Sigmoid colon (tissue), 7 donors: ENCODE measurements around the gene ZFPL1. TPM values are rescaled to one million over a fixed set of nuclear protein-coding genes. Genes with fewer than 3 reads are reported as not detected.

Experiments used
- DNase-seq: peaks from one replicate; pipeline ENCODE4 v3.0.0-alpha.2; 2019
- H3K27ac ChIP-seq, 4 donors: fragments of 200-600 bp; sonication (generic); one replicate each; pipeline ENCODE4 v1.5.1; 2016 to 2019; ENCODE audit warnings: mild to moderate bottlenecking in 1 of 4
- H3K27me3 ChIP-seq, 3 donors: fragments of 200-600 bp; sonication (generic); one replicate each; pipeline ENCODE4 v1.5.1; 2019; ENCODE audit warnings: mild to moderate bottlenecking in 1 of 3
- H3K36me3 ChIP-seq, 4 donors: fragments of 200-600 bp; sonication (generic); one replicate each; pipeline ENCODE4 v1.5.1; 2016 to 2019
- H3K4me1 ChIP-seq, 4 donors: fragments of 200-600 bp; sonication (generic); one replicate each; pipeline ENCODE4 v1.5.1; 2017 to 2019
- H3K4me3 ChIP-seq, 4 donors: fragments of 200-600 bp; sonication (generic); one replicate each; pipeline ENCODE4 v1.5.1; 2017 to 2019; ENCODE audit warnings: mild to moderate bottlenecking in 2 of 4, moderate library complexity in 1 of 4
- H3K9me3 ChIP-seq, 4 donors: fragments of 200-600 bp in 3 of 4; sonication (generic) in 3 of 4; one replicate each; pipeline versions ENCODE4 v1.5.1 to v1.6.1; 2013 to 2019
- CTCF ChIP-seq, 4 experiments: fragments of 450-650 bp in 3 of 4; fragments of 200-600 bp in 1 of 4; IDR thresholded peaks; one replicate each; pipeline ENCODE4 v1.5.1; 2016 to 2019; ENCODE audit warnings: antibody characterized with exemption in 4 of 4, mild to moderate bottlenecking in 3 of 4, moderate library complexity in 2 of 4
- EP300 ChIP-seq, 4 donors: sonication (generic); formaldehyde crosslinking; IDR thresholded peaks; one replicate each; pipeline ENCODE4 v1.6.1; 2017; ENCODE audit warnings: antibody characterized with exemption in 4 of 4
- POLR2A ChIP-seq, 2 donors: fragments of 450-650 bp; IDR thresholded peaks; one replicate each; pipeline ENCODE4 v1.6.1; 2016; ENCODE audit warnings: antibody characterized with exemption in 2 of 2, mild to moderate bottlenecking in 2 of 2, moderate library complexity in 2 of 2
- POLR2AphosphoS5 ChIP-seq, 4 donors: sonication (generic); formaldehyde crosslinking; IDR thresholded peaks; one replicate each; pipeline ENCODE4 v1.6.1; 2017; ENCODE audit warnings: antibody characterized with exemption in 4 of 4
- WGBS, 2 donors: extraction: QIAGEN DNeasy Blood & Tissue Kit; methylation state at CpG; one replicate each; pipeline ENCODE4 v1.1.7; 2013; 5-methylcytosine and 5-hydroxymethylcytosine counted together
- intact Hi-C: fragments of 100-400 bp; cut with DNase I; formaldehyde crosslinking; loops from one replicate; pipeline ENCODE4 v1.15.1; 2023
- polyA plus RNA-seq, 3 donors: library from polyadenylated mRNA; stranded (reverse); fragments of 200-250 nt; gene quantifications; one replicate each; pipeline ENCODE4 v1.2.3, GENCODE V29; 2013
- total RNA-seq, 4 donors: library from RNA; depleted of rRNA; stranded (reverse); fragments of >200 nt; gene quantifications; one replicate each; pipeline ENCODE4 v1.1.0, GENCODE V29; 2016
- donor health status: healthy with polysubstance abuse.
- donor health status: Bipolar disorder and iron deficiency.
- donor health status: healthy.

Gene ZFPL1
- total and polyA plus RNA-seq, 7 donors: 26.1 to 61.5 (median 38.8) TPM

DNA sequence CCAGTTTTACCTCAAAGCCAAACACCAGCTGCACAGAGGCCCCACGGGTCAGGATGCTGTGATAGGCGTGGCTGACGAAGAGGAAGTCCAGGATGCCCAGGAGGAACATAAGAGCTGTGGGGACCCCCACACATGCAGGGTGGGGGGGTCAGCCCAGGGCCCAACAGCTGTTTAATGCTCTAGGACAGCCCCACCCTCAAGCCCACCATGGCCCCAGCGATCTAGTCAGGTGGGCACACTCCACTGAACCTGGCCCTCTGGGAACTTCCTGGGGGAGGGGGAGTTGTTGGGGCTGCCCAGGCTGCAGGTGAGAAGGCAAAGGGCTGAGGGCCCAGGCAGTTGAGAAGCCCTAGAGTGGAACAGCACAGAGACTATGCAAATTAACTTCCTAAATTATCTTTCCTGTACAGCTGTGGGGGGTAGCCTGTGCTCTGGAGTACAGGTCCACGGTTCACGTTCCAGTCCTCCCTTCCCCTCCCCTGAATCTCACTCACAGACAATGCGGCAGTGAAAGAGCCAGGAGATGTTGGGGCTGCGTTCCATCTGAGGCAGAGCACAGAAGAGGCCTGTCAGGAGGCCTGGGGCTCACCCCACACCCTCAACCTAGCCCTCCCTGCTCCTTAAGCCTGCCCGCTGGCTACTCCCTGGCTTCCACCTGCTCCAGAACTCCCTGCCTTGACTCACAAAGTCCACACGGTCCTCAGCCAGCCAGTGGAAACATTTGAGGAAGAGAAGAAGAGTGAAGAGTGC, 48.4 kb downstream of the ZFPL1 start:
- peaks cover 0 to 31% (median 25%) of the 10 kb centered on the region in 4 donors for H3K4me1 ChIP-seq
- H3K27ac ChIP-seq: peak overlapping the region in 2 of 4 donors; percentile 94 to 96
- intact Hi-C loops: loop anchor here (5.0 kb wide), 1 partner anchor 130 kb away; the partner anchor contains the start of gene POLA2
- no peaks in the 10 kb centered on the region for H3K27me3 ChIP-seq
- H3K4me3 ChIP-seq: peak overlapping the region in 1 of 4 donors; percentile 92
- peaks cover 32 to 56% (median 50%) of the 10 kb centered on the region in 4 donors for H3K36me3 ChIP-seq
- WGBS, 2 donors: 65 to 69% methylated on average over 10 of the region's 10 CpGs
- DNase-seq: peak; percentile 61
- H3K9me3 ChIP-seq: no peaks in the 10 kb centered on the region
- no peak for TF ChIP-seq CTCF (IDR thresholded peaks at IDR 0.05)
- TF ChIP-seq POLR2AphosphoS5 (IDR thresholded peaks at IDR 0.05): no peak
- TF ChIP-seq POLR2A (IDR thresholded peaks at IDR 0.05): no peak
- no peak for TF ChIP-seq EP300 (IDR thresholded peaks at IDR 0.05)

- 34 to 40% methylated on average over 18 of the region's 18 CpGs for WGBS, 2 donors
- H3K36me3 ChIP-seq: peaks cover 25 to 49% (median 45%) of the 10 kb centered on the region in 4 donors
- H3K27ac ChIP-seq: peak overlapping the region; percentile 94 to 98 (median 96)
- no peak for TF ChIP-seq EP300 (IDR thresholded peaks at IDR 0.05)
- no peak for TF ChIP-seq CTCF (IDR thresholded peaks at IDR 0.05)
- no peak for TF ChIP-seq POLR2A (IDR thresholded peaks at IDR 0.05)
- TF ChIP-seq POLR2AphosphoS5 (IDR thresholded peaks at IDR 0.05): no peak
- intact Hi-C loops: loop anchor here (5.0 kb wide), 1 partner anchor 129 kb away; the partner anchor contains the start of gene POLA2
- peak overlapping the region; percentile 83 to 93 (median 90) for H3K4me3 ChIP-seq
- H3K27me3 ChIP-seq: no peaks in the 10 kb centered on the region
- peaks cover 0 to 31% (median 25%) of the 10 kb centered on the region in 4 donors for H3K4me1 ChIP-seq
- no peaks in the 10 kb centered on the region for H3K9me3 ChIP-seq
- DNase-seq: peak; percentile 69
Measured at GRCh38 chr11:65132988-65133700, 49.1 kb downstream of the ZFPL1 start.

DNA sequence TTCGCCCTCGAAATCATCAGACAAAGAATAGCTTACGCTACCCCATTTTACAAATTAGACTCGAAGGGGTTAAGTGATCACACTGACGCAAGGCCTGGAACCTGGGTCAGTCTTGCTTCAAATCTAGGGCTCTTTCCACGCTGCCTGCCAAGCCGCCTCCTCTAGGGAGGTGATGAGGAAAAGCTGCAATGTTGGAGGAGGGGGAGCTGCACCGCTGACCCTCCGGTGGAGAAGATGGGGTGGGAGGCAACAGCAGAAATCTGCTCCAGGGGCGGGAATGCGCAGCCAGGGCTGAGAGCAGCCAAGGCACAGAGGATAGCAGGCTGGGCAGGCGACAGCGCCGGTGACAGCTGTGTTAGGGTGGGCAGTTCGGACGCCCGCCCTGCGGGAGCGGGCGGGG, 49.7 kb downstream of the ZFPL1 start:
- intact Hi-C loops: loop anchor here (2.0 to 5.0 kb wide), 2 partner anchors 47 to 129 kb away; partner anchors contain the start of genes CAPN1 and POLA2
- Histone ChIP-seq H3K4me3 (peak overlapping the region; percentile 83 to 93 (median 90)), H3K9me3 (no peaks in the 10 kb centered on the region), H3K27me3 (no peaks in the 10 kb centered on the region), H3K27ac (peak overlapping the region; percentile 94 to 98 (median 96)), H3K4me1 (peaks cover 0 to 31% (median 25%) of the 10 kb centered on the region in 4 donors), H3K36me3 (peaks cover 21 to 43% (median 39%) of the 10 kb centered on the region in 4 donors)
- WGBS, 2 donors: 0% methylated on average over 20 of the region's 20 CpGs
- DNase-seq: peak; percentile 76
- TF ChIP-seq POLR2A (IDR thresholded peaks at IDR 0.05): no peak
- TF ChIP-seq CTCF (IDR thresholded peaks at IDR 0.05): no peak
- no peak for TF ChIP-seq EP300 (IDR thresholded peaks at IDR 0.05)
- no peak for TF ChIP-seq POLR2AphosphoS5 (IDR thresholded peaks at IDR 0.05)

DNA sequence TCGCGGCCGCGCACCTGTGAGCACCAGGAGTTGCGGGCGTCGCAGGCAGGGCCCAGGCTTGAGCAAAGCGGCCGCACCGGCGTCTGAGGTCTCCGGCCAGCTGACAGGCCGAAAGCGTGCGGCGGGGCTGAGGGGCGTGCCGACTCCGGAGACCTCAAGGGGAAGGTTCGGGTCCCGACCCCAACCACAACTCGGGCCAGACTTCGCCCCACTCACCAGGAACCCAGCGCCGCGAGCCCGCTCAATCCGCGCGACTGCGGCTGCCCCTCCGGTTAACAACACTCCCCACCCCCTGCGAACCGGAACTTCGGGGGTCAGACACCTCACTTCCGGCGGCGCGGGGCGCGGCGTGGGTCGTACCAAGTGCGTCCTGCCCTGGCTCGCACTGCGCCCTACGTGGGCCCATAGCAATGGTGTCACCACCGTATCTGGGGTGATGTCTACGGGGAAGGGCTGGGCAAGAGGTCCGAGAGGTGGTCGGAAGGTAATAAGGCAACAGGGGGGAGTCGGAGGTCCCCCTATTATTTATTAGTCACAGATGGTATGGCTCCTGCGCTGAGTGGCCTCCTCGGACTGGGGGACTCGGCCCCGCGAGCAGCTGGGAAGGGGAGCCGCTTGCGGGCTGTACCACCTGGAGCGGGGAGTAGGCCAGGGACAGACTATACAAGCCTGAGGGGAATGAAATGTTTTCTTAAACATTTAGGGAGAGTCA, 50.4 kb downstream of the ZFPL1 start, which contains the start of gene SYVN1:
TSS of gene SYVN1 (minus strand) at position 280 of the 712 bp plus-strand sequence. CDS start 918 bp downstream, outside the sequence.
- no peaks in the 10 kb centered on the region for H3K9me3 ChIP-seq
- 0% methylated on average over 60 of the region's 60 CpGs for WGBS, 2 donors
- peaks cover 0 to 31% (median 25%) of the 10 kb centered on the region in 4 donors for H3K4me1 ChIP-seq
- peak; percentile 96 for DNase-seq
- H3K4me3 ChIP-seq: peak within 1 kb of the TSS; percentile 83 to 93 (median 90)
- peaks cover 18 to 37% (median 33%) of the 10 kb centered on the region in 4 donors for H3K36me3 ChIP-seq
- H3K27ac ChIP-seq: peak within 1 kb of the TSS; percentile 94 to 98 (median 96)
- TF ChIP-seq POLR2AphosphoS5 (IDR thresholded peaks at IDR 0.05): peak; percentile 99
- no peak for TF ChIP-seq CTCF (IDR thresholded peaks at IDR 0.05)
- peak in 1 of 4 donors; percentile 40 for TF ChIP-seq EP300 (IDR thresholded peaks at IDR 0.05)
- peak; percentile 97 to 98 for TF ChIP-seq POLR2A (IDR thresholded peaks at IDR 0.05)
- intact Hi-C loops: loop anchor here (2.0 to 5.0 kb wide), 2 partner anchors 46 to 128 kb away; partner anchors contain the start of genes CAPN1 and POLA2
- H3K27me3 ChIP-seq: no peaks in the 10 kb centered on the region
